Coronary artery (tissue), 2 donors: ENCODE measurements around the gene CCDC61.

ENCODE experiments used
- DNase-seq: peaks from one replicate; pipeline ENCODE4 v3.0.0-alpha.2; 2017; ENCODE audit warnings: low spot score
- H3K27ac ChIP-seq, 2 donors: fragments of 200-600 bp; sonication (generic); one replicate each; pipeline ENCODE4 v1.5.1; 2016 to 2019
- H3K4me3 ChIP-seq: fragments of 200-600 bp; sonication (generic); 2 replicates; pipeline ENCODE4 v1.5.1; 2016; ENCODE audit warnings: mild to moderate bottlenecking, moderate library complexity
- CTCF ChIP-seq: fragments of 200-600 bp; sonication (generic); IDR thresholded peaks from one replicate; pipeline ENCODE4 v1.5.1; 2019; ENCODE audit warnings: antibody characterized with exemption

Gene CCDC61

GRCh38 chr19:46056536-46056935 is 61.3 kb downstream of the CCDC61 start:
- H3K4me3 ChIP-seq = no peak overlapping the region
- no peak for DNase-seq
- TF ChIP-seq CTCF = no peak
- no peak overlapping the region for H3K27ac ChIP-seq

- no peak overlapping the region for H3K4me3 ChIP-seq
- no peak for TF ChIP-seq CTCF
- DNase-seq = no peak
Measured at GRCh38 chr19:46058778-46059177, 63.5 kb downstream of the CCDC61 start.

DNA sequence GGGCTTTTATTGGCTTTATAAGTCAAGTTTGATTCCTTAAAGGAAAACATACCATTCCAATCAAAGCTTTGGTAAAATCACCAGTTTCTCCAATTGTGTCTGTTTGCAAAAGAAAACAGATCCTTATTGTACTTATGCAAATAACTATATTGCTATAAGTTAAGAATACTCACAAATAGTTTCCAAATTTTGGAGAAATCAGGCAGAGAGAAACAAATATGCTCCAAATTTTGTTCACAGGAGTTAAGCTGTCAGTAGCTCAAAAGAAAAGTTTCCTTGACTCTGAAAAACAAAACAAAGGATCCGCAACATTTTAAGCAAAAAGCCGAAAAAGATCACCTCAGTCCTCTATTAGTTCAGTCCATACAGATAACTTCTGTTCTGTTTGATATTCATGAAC is 64.7 kb downstream of the CCDC61 start:
- DNase-seq = no peak
- Histone ChIP-seq H3K4me3 (no peak overlapping the region), H3K27ac (no peak overlapping the region)
- TF ChIP-seq CTCF = no peak

More at GRCh38 chr19:46058778-46059177, 63.5 kb downstream of the CCDC61 start:
- no peak overlapping the region for H3K27ac ChIP-seq

DNA sequence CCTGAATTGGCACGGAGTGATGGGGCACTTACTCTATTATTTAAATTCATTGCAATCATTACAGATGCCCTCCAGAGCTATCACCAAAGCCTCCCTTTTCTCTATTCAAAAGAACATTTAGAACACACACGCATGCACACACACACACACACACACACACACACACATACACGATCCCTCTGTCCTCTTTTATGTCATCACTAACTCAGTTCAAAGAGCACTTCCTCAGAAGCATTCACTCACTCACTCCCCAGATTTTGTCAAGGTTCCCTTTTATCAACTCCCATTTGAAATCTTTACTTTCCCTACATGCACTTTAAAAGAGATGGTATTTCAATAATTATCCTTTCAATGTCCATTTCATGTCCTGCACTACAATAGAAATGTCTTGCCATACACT is 67.9 kb downstream of the CCDC61 start:
- Histone ChIP-seq H3K4me3 (no peak overlapping the region), H3K27ac (no peak overlapping the region)
- no peak for DNase-seq
- TF ChIP-seq CTCF = no peak

- TF ChIP-seq CTCF = no peak
- Histone ChIP-seq H3K27ac (no peak overlapping the region), H3K4me3 (no peak overlapping the region)
- DNase-seq = no peak
Measured at GRCh38 chr19:46065486-46066071, 70.3 kb downstream of the CCDC61 start.

DNA sequence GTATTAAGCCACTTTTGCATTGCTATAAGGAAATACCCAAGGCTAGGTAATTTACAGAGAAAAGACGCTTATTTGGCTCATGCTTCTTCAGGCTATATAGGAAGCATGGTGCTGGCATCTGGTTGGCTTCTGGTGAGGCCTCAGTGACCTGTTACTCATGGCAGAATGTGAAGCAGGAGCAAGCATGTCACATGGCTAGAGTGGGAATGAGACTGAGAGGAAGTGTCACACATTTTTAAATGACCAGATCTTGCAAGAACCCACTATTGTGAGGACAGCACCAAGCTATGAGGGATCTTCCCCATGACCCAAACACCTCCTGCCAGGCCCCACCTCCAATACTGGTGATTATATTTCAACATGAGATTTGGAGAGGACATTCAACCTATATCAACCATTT is 71.2 kb downstream of the CCDC61 start:
- Histone ChIP-seq H3K27ac (no peak overlapping the region), H3K4me3 (no peak overlapping the region)
- DNase-seq = no peak
- no peak for TF ChIP-seq CTCF

DNA sequence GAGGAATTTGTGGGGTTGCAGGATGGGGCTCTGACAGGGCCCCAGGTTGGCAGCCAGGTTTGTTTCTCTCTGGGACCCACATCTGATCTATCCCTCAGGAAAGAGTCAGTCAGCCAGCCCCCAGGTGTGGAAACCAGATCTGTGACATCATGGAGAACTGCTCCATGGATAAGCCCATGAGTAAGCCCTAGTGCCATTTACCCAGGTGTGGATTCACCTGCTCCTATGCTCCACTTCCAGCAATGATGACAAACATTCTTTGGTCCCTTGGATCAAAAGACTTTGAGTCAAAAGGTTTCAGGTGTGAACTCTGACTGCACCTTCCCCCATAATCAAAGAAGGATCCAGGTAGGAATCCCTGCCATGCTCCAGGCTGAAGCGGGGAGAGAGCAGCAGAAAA is 72.4 kb downstream of the CCDC61 start:
- no peak overlapping the region for H3K4me3 ChIP-seq
- TF ChIP-seq CTCF = no peak
- H3K27ac ChIP-seq = no peak overlapping the region
- no peak for DNase-seq
